ENCODE measurements around the gene ATP1A3.
"Not testable (repeated sequence)": the region's sequence is repeated elsewhere in the genome, so short reads cannot be mapped to it uniquely, and the experiment has no call there.

Gene ATP1A3

GRCh38 chr19:41940731-41941409 lies 53.2 kb downstream of the ATP1A3 start:
- Histone ChIP-seq H3K36me3 (ENCODE audit: insufficient read depth, low read length) (no peaks in the 10 kb centered on the region), H3K4me1 (ENCODE audit: insufficient read depth, low read length) (peaks cover 10% of the 10 kb centered on the region), H3K4me3 (ENCODE audit: low read length) (peak overlapping the region; percentile 37), H3K27me3 (ENCODE audit: insufficient read depth, low read length) (peaks cover 14% of the 10 kb centered on the region), H3K9me3 (ENCODE audit: low read length) (no peaks in the 10 kb centered on the region), H2AFZ (ENCODE audit: low read depth, low read length) (peak overlapping the region; percentile 46)

DNA sequence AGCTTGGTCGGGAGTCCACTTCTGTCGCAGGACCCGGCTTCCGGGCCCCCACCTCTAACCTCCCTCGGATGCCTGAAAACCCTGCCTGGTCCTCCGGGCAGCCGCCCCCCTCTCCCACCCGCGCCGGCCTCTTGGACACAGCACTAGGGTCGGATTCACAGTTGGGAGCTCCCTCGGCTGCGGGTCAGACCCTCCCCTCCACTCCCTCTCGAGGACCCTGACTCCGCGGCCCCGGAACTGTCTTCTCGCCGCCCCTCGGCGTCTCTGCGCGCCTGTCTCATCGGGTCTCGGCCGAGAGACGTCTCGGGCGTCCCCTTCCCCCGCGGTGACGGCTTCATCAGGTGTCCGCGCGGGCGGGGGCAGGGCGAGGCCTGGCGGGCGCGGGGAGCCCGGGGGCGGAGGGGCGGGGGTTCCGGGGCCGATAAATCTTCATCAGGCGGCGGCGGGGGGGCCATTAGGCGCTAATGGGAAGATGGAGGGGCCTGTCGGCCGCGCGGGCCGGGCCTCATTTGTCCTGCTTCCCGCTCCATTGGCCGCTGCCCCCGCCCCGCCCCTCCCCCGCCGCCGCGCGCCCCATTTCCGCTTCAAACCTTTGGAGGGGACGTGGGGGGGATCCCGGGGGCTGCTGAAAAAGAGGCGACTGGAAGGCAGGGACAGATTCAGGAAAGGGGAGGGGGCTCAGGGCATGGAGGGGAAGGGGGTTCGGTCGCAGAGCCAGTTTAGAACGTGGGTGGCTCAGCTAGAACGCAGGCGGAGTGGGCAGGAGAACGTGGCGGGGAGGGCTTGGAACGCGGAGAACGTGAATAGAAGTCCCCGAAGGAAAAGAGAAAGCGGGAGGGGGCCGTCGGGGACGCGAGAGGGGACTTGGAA lies 53.9 kb downstream of the ATP1A3 start:
- Histone ChIP-seq H3K9me3 (ENCODE audit: low read length) (no peaks in the 10 kb centered on the region), H2AFZ (ENCODE audit: low read depth, low read length) (peak overlapping the region; percentile 91), H3K27me3 (ENCODE audit: insufficient read depth, low read length) (peaks cover 18% of the 10 kb centered on the region), H3K4me1 (ENCODE audit: insufficient read depth, low read length) (peaks cover 10% of the 10 kb centered on the region), H3K4me3 (ENCODE audit: low read length) (peak overlapping the region; percentile 62), H3K36me3 (ENCODE audit: insufficient read depth, low read length) (no peaks in the 10 kb centered on the region)

DNA sequence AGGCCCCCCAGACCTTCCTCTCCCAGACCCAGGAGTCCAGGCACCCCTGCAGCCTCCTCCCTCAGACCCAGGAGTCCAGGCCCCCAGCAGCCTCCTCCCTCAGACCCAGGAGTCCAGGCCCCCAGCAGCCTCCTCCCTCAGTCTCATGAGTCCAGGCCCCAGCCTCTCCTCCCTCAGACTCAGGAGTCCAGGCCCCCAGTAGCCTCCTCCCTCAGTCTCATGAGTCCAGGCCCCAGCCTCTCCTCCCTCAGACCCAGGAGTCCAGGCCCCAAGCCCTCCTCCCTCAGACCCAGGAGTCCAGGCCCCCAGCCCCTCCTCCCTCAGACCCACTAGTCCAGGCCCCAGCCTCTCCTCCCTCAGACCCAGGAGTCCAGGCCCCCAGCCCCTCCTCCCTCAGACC lies 54.8 kb downstream of the ATP1A3 start:
- H2AFZ ChIP-seq (ENCODE audit: low read depth, low read length); H3K9me3 ChIP-seq (ENCODE audit: low read length); H3K4me1 ChIP-seq (ENCODE audit: insufficient read depth, low read length); H3K36me3 ChIP-seq (ENCODE audit: insufficient read depth, low read length); H3K4me3 ChIP-seq (ENCODE audit: low read length): not testable (repeated sequence)
- H3K27me3 ChIP-seq (ENCODE audit: insufficient read depth, low read length): peaks cover 20% of the 10 kb centered on the region

- Histone ChIP-seq H3K36me3 (ENCODE audit: insufficient read depth, low read length) (no peaks in the 10 kb centered on the region), H3K4me1 (ENCODE audit: insufficient read depth, low read length) (peaks cover 15% of the 10 kb centered on the region), H3K27me3 (ENCODE audit: insufficient read depth, low read length) (peaks cover 30% of the 10 kb centered on the region), H3K9me3 (ENCODE audit: low read length) (no peaks in the 10 kb centered on the region), H2AFZ (ENCODE audit: low read depth, low read length) (no peak overlapping the region), H3K4me3 (ENCODE audit: low read length) (no peak overlapping the region)
Measured at GRCh38 chr19:41937525-41938468, 56.2 kb downstream of the ATP1A3 start.

GRCh38 chr19:41936961-41937360 lies 57.1 kb downstream of the ATP1A3 start:
- no peak overlapping the region for H3K4me3 ChIP-seq (ENCODE audit: low read length)
- no peaks in the 10 kb centered on the region for H3K9me3 ChIP-seq (ENCODE audit: low read length)
- H3K36me3 ChIP-seq (ENCODE audit: insufficient read depth, low read length): no peaks in the 10 kb centered on the region
- peaks cover 38% of the 10 kb centered on the region for H3K27me3 ChIP-seq (ENCODE audit: insufficient read depth, low read length)
- H2AFZ ChIP-seq (ENCODE audit: low read depth, low read length): no peak overlapping the region
- peaks cover 17% of the 10 kb centered on the region for H3K4me1 ChIP-seq (ENCODE audit: insufficient read depth, low read length)

DNA sequence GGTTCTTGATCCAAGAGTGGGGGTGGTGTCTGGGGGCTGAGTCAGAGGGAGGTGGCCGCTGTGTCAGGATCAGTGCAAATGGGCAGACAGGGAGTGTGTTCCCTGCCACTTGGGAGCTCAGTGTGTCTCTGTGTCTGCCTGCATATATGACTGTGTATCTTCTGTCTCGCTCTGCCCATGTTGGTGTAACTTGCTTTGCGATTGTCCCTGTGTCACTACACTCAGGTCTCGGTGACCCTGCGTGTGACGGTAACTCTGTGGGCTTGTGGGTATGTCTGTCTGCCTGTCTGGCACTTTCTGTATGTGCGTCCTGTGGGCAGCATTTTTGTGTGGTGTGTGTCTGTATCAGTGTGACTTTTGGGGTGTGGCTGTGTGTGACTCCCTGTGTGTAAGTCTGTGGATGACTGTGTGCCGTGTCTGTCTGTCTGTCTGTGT lies 57.6 kb downstream of the ATP1A3 start:
- Histone ChIP-seq H3K4me1 (ENCODE audit: insufficient read depth, low read length) (peaks cover 17% of the 10 kb centered on the region), H2AFZ (ENCODE audit: low read depth, low read length) (no peak overlapping the region), H3K36me3 (ENCODE audit: insufficient read depth, low read length) (no peaks in the 10 kb centered on the region), H3K4me3 (ENCODE audit: low read length) (no peak overlapping the region), H3K9me3 (ENCODE audit: low read length) (no peaks in the 10 kb centered on the region), H3K27me3 (ENCODE audit: insufficient read depth, low read length) (peaks cover 43% of the 10 kb centered on the region)

DNA sequence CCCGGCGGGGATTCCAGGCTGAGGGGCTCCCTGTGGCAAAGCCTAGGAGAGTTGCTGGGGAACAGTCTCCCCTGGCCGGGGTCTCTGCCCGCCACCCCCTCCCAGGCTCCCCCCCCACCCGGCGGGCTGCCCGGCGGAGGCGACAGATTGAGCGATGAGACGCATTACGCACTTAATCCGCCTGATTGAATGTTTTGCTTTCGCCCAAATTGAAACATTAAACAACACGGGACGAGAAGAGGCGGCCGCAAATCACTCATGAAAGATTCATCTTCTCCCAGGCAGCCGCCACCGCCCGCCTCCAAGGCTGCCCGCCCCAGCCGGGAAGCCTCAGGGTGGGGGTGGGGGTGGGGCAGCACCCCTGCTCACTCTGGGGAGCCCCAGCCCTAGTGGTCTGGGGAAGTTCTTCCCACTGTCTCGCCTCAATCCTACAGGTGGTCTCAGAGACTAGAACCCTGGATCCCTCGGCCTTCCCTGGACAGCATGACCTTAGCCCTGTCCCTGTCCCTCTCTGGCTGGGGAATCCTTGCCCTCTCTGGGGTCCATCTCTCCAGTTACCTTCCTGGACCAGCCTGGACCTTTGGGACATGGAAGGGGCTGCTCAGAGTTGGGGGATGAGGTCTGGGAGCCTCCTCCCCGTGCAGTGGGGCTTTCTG lies 58.1 kb downstream of the ATP1A3 start:
- H3K4me1 ChIP-seq (ENCODE audit: insufficient read depth, low read length): peaks cover 17% of the 10 kb centered on the region
- H2AFZ ChIP-seq (ENCODE audit: low read depth, low read length): no peak overlapping the region
- H3K36me3 ChIP-seq (ENCODE audit: insufficient read depth, low read length): no peaks in the 10 kb centered on the region
- H3K4me3 ChIP-seq (ENCODE audit: low read length): no peak overlapping the region
- H3K27me3 ChIP-seq (ENCODE audit: insufficient read depth, low read length): peaks cover 49% of the 10 kb centered on the region
- H3K9me3 ChIP-seq (ENCODE audit: low read length): no peaks in the 10 kb centered on the region

DNA sequence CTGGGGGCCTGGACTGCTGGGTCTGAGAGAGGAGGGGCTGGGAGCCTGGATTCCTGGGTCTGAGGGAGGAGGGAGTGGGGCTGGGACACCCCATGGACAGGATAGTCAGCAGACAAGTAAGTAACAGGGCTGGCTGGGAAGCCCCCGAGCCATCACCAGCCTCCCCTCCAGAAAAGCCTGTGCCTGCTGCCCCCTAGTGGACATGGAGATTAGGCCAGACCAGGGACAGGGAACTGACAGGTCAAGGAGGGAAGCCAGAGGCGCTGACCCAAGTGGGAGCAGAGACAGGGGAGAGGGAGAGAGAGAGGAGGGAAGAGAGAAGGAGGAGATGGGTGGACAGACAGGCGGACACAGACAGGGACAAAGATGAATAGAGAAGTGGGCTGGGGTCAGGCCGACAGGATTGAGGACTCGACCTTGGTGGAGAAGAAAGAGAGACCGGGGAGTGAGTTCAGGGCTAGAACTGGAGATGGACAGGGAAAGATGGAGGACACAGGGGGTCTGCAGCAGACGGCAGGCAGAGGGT lies 59.1 kb downstream of the ATP1A3 start:
- H3K9me3 ChIP-seq (ENCODE audit: low read length): no peaks in the 10 kb centered on the region
- H3K27me3 ChIP-seq (ENCODE audit: insufficient read depth, low read length): peaks cover 58% of the 10 kb centered on the region
- H2AFZ ChIP-seq (ENCODE audit: low read depth, low read length): no peak overlapping the region
- no peaks in the 10 kb centered on the region for H3K36me3 ChIP-seq (ENCODE audit: insufficient read depth, low read length)
- H3K4me3 ChIP-seq (ENCODE audit: low read length): no peak overlapping the region
- H3K4me1 ChIP-seq (ENCODE audit: insufficient read depth, low read length): peaks cover 14% of the 10 kb centered on the region

- Histone ChIP-seq H3K4me1 (ENCODE audit: insufficient read depth, low read length) (peaks cover 14% of the 10 kb centered on the region), H2AFZ (ENCODE audit: low read depth, low read length) (no peak overlapping the region), H3K9me3 (ENCODE audit: low read length) (no peaks in the 10 kb centered on the region), H3K36me3 (ENCODE audit: insufficient read depth, low read length) (no peaks in the 10 kb centered on the region), H3K27me3 (ENCODE audit: insufficient read depth, low read length) (peaks cover 69% of the 10 kb centered on the region), H3K4me3 (ENCODE audit: low read length) (no peak overlapping the region)
Measured at GRCh38 chr19:41933693-41934426, 60.2 kb downstream of the ATP1A3 start.

GRCh38 chr19:41932720-41933332 lies 61.2 kb downstream of the ATP1A3 start:
- Histone ChIP-seq H2AFZ (ENCODE audit: low read depth, low read length) (no peak overlapping the region), H3K4me1 (ENCODE audit: insufficient read depth, low read length) (peaks cover 20% of the 10 kb centered on the region), H3K36me3 (ENCODE audit: insufficient read depth, low read length) (no peaks in the 10 kb centered on the region), H3K9me3 (ENCODE audit: low read length) (no peaks in the 10 kb centered on the region), H3K4me3 (ENCODE audit: low read length) (no peak overlapping the region), H3K27me3 (ENCODE audit: insufficient read depth, low read length) (peaks cover 75% of the 10 kb centered on the region)

DNA sequence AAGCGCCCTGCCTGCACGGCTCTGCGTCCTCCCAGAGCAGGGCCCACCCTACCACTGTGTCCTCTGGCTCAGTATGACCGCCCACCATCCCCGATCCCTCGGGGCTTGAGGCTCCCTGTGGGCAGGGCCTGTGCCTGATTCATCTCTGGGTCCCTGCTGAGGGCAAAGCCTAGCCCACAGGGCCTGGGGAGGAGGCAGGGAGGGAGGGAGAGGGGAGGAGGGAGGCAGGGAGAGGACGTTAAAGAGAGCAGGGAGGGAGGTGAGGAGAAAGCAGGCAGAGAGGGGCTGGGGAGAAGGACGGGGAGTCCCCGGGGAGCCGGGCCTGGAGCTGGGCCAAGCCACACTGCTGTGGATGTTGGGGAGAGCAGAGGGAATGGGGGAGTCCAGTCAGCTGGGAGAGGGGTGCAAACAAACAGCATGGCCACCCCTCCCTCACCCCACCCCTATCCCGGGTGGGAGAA lies 61.7 kb downstream of the ATP1A3 start:
- Histone ChIP-seq H3K27me3 (ENCODE audit: insufficient read depth, low read length) (peaks cover 75% of the 10 kb centered on the region), H3K4me3 (ENCODE audit: low read length) (no peak overlapping the region), H2AFZ (ENCODE audit: low read depth, low read length) (no peak overlapping the region), H3K9me3 (ENCODE audit: low read length) (no peaks in the 10 kb centered on the region), H3K36me3 (ENCODE audit: insufficient read depth, low read length) (no peaks in the 10 kb centered on the region), H3K4me1 (ENCODE audit: insufficient read depth, low read length) (peaks cover 15% of the 10 kb centered on the region)
